Inflammatory macrophage treated with lipopolysaccharide for 4 hours (primary cell): ENCODE measurements around the gene FRMD4A.
"Not testable (repeated sequence)": the region's sequence is repeated elsewhere in the genome, so short reads cannot be mapped to it uniquely, and the experiment has no call there.

Source experiments
- DNase-seq: peaks from one replicate; pipeline ENCODE4 v3.0.0-alpha.2; 2020

Gene FRMD4A

GRCh38 chr10:13767148-13767547, 563.6 kb downstream of the FRMD4A start:
- DNase-seq, result not testable (repeated sequence)

- DNase-seq, result no peak
These were observed 564.9 kb downstream of the FRMD4A start for GRCh38 chr10:13765641-13766341.

- no peak for DNase-seq
These were observed 569.1 kb downstream of the FRMD4A start for GRCh38 chr10:13761490-13762091.

GRCh38 chr10:13759168-13759567, 571.6 kb downstream of the FRMD4A start:
- no peak for DNase-seq

- no peak for DNase-seq
These were observed 572.0 kb downstream of the FRMD4A start for GRCh38 chr10:13758756-13759155.

DNA sequence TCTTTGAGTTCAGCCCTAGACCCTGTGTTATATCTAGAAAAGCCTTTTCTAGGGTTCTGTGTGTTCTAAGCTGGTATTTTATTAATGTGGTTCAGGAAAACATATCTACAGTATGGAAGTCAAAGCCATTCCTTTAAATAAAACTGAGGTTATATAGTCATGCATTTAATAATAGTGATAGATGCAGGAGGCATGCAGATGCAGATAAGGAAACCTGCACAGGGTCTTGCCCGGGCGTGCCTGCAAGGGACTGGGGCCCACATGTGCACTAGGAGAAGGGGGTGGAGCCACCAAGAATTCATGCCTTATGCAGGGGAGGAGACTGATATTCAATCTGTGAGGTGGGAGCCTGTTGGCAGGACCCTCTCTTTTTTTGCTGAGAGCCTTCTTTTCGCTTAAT, 572.4 kb downstream of the FRMD4A start:
- no peak for DNase-seq

DNA sequence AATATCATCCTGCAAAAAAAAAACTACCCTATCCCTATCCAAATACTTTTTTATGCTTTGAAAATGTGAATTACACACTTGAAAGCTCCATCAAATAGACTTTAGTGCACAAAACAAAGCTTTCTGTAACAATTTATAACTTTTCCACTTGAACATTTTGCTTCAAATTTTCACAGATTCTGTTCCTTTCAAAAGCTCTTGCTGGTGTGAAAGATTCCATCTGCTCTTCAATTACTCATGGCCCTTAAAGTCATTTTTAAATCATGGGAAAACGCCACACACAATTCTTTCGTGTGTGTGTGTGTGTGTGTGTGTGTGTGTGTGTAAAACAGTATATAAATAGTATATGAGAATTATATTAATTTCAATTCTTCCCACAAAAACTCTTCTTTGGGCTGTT, 576.4 kb downstream of the FRMD4A start:
- no peak for DNase-seq

DNA sequence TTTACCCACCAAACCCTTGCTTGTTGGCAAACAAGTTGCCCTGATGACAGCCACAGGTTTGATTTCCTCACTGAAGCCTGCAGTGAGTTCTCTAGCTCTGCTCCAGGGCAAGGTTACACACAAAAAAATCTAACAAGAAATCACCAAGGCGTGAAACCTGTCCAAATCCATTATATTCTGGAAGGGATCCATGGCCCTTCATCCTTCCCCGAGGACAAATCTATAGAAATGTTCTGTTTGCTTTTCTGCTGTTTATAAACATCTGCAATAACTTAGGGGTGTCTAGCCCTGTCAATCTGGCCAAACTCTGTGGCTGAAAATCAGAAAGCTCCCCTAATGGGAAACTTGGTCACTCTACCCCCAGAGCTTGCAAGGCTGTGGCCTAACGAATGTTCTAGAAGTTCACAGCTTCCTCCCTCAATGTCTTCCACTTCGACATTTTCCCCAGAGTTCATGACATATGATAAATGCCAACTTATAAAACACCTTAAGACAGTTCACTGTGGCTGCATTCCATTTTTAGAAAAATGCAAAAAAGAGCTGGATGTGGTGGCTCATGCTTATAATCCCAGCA, 579.4 kb downstream of the FRMD4A start:
- no peak for DNase-seq

- no peak for DNase-seq
These were observed 580.2 kb downstream of the FRMD4A start for GRCh38 chr10:13750299-13751190.

GRCh38 chr10:13745271-13745670, 585.5 kb downstream of the FRMD4A start:
- DNase-seq, result no peak

DNA sequence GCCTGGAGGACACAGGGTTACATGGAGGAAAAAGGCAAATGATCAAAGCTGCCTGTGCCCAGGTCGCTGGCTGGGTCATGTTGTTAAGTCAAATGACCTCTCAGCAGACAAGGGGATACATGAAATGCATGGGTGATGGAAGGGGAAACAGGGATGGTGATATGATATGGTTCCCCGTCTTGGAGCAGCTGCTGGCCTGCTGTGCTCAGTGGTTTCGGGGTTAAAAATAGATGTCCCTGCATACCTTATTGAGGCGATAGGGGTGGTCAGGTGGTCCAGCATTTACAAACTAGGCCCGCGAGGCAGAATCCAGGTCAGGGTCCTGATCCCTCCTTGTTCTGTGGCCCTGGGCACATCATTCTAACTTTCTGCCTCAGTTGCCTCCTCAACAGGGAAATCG, 586.8 kb downstream of the FRMD4A start:
- DNase-seq, result no peak

- DNase-seq, result peak; percentile 3
These were observed 587.5 kb downstream of the FRMD4A start for GRCh38 chr10:13743101-13743693.

DNA sequence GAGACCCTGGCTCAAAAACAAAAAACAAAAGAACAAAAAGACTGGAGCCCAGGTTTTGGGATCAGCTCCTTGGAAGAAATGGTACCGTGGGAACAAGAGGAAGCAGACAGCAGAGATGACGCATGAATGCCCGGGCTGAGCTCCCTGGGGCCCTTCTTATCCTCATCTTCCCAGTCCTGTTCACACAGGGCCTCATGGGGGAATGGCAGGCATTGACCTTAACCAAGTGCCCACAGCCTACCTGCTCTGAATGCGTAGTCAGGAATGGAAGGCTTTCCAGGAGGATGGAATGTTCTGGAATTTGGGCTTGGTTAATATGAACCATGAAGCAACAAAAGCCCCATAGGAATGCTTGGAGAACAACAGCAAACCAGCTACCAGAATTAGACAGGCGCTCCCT, 589.3 kb downstream of the FRMD4A start:
- DNase-seq, result no peak

GRCh38 chr10:13740461-13740860, 590.3 kb downstream of the FRMD4A start:
- DNase-seq, result no peak

DNA sequence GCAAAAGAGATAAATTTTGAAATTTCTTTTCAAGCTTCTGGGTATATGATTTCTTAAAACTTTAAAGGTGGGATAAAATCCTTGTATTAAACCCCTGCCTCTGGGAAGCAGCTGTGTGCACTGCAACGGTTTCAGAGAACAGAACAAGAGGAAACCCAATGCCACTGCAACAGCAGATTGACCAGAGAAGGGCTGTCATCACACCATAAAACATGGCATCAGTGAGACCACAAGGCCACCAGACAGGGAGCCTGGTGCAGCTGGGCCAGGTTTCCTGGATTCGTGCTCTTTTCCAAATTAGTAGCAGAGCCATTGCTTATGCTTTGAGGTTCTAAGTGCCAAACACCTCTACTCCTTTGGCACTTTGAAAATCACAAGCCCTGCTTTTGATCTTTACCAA, 591.5 kb downstream of the FRMD4A start:
- DNase-seq, result no peak

DNA sequence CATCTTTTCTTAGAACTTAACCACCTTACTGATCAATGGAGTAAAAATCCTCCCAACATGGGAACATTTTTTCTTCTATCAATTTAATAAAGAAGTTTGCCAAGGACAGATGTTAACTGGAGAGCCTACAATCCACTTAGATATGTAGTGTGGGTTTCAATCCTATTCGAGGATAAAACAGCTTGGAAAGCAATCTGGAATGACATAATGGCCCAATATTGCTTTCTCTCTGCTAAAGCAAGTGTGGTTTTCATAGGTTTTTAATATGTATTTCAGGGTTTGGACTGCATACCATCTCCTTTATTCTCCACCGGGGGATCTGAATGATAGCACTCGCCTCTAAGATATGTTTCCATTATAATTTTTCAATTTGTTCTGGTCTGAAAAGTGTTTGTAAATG, 594.2 kb downstream of the FRMD4A start:
- DNase-seq, result no peak

- DNase-seq, result no peak
These were observed 596.6 kb downstream of the FRMD4A start for GRCh38 chr10:13734151-13734550.

GRCh38 chr10:13733071-13733470, 597.7 kb downstream of the FRMD4A start:
- no peak for DNase-seq

DNA sequence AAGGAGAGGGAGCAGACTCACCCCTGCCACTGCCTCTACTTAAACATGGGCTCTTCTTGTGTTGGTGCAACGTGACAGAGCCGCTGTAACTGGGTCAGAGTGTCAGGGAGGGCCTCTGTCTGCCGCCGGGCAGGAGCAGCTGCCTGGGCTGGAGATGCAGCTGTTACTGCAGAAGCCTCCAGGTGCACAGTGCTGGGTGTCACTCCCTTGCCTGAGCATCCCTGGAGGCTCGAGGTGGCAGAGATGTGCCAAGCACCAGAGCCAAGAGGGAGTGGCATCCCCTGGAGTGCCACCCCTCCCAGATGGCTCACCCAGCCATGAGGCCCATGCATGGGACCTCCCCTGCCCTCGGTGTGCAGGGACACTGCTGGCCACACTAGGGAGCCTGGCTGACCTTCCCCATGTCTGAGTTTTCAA, 598.3 kb downstream of the FRMD4A start:
- no peak for DNase-seq

DNA sequence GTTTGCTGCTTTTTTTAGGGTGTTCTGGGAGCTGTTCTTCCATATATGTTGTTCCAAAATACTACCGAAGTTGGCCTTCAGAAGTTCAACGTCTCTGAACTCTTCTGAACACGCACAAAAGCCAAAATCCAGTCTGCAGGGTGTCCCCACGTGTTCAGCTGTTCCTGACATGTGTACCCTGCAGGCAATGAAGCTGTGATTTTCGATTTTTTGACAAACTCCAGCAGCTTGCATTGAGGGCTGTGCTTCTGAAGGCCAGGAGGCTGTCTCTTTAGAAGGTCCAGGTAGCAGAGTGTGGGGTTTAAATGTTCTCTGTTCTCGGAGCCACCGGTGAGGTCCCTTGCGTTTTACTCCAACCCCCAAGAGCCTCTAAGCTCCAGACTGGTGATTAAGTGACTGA, 598.9 kb downstream of the FRMD4A start:
- DNase-seq, result no peak

- no peak for DNase-seq
These were observed 599.8 kb downstream of the FRMD4A start for GRCh38 chr10:13730956-13731355.

DNA sequence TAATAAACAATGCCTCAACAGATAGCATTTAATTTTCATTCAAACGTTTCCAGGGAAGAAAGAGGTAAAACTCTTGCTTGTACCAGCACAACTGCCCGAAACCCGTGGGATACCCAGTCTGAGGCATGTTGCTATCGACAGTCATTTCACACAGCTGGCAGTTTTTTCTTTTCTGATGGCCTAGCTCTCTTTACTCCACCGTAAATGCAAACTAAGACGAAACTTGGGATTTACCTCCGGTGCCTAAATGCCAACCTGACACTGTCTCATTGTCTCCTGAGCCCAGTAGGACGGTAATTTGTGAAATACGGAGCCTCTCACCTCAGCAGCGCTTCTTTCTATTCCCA, 600.4 kb downstream of the FRMD4A start:
- no peak for DNase-seq
